DND-41 (cell line): ENCODE measurements around the gene GPT2.

Source experiments
- ATAC-seq: fragments of 200-7000 bp; cut with Tn5 transposase; 3 replicates; pipeline ENCODE4 v1.9.1; 2021; ENCODE audit warnings: low read depth; ENCODE audit not compliant: insufficient read depth
- DNase-seq: peaks from one replicate; pipeline ENCODE4 v3.0.0-alpha.2; 2020
- H2AFZ ChIP-seq: 2 replicates; pipeline ENCODE4 v1.6.0; 2012; ENCODE audit warnings: low read depth, low read length
- H3K27ac ChIP-seq: 2 replicates; pipeline ENCODE4 v1.5.1; 2012; ENCODE audit warnings: low read length, inconsistent platforms
- H3K27me3 ChIP-seq: fragments of 200-600 bp; sonication (generic); 2 replicates; pipeline ENCODE4 v1.6.0; 2012; ENCODE audit warnings: low read length, mild to moderate bottlenecking, inconsistent platforms; ENCODE audit not compliant: insufficient read depth, poor library complexity
- H3K36me3 ChIP-seq: 2 replicates; pipeline ENCODE4 v1.5.1; 2012; ENCODE audit warnings: low read length, inconsistent platforms; ENCODE audit not compliant: insufficient read depth
- H3K4me1 ChIP-seq: 2 replicates; pipeline ENCODE4 v1.5.1; 2012; ENCODE audit warnings: mild to moderate bottlenecking, low read length; ENCODE audit not compliant: insufficient read depth
- H3K4me2 ChIP-seq: 2 replicates; pipeline ENCODE4 v1.6.0; 2012; ENCODE audit warnings: mild to moderate bottlenecking, moderate library complexity, low read length, inconsistent platforms; ENCODE audit not compliant: insufficient read depth
- H3K4me3 ChIP-seq, 2 experiments: fragments of 200-600 bp in 1 of 2; shearing (Covaris generic) in 1 of 2; 2 replicates each; pipeline ENCODE4 v1.5.1; 2012 to 2016; ENCODE audit warnings: inconsistent platforms in 2 of 2, low read length in 2 of 2, mild to moderate bottlenecking in 2 of 2, low read depth in 1 of 2, moderate library complexity in 1 of 2
- H3K79me2 ChIP-seq: 2 replicates; pipeline ENCODE4 v1.6.0; 2012; ENCODE audit warnings: low read length, inconsistent platforms; ENCODE audit not compliant: insufficient read depth
- H3K9ac ChIP-seq: 2 replicates; pipeline ENCODE4 v1.6.0; 2012; ENCODE audit warnings: low read depth, mild to moderate bottlenecking, inconsistent platforms, low read length, moderate library complexity
- H3K9me3 ChIP-seq: 2 replicates; pipeline ENCODE4 v1.5.1; 2012; ENCODE audit warnings: low read length, moderate library complexity, mild to moderate bottlenecking, inconsistent platforms; ENCODE audit not compliant: insufficient read depth, severe bottlenecking
- H4K20me1 ChIP-seq: 2 replicates; pipeline ENCODE4 v1.6.0; 2012; ENCODE audit warnings: low read length; ENCODE audit not compliant: insufficient read depth
- EZH2 ChIP-seq: IDR thresholded peaks from 3 replicates; pipeline ENCODE4 v1.6.1; 2012; ENCODE audit warnings: borderline replicate concordance, low read depth, mild to moderate bottlenecking, moderate library complexity, low read length, inconsistent platforms; ENCODE audit not compliant: severe bottlenecking
- TF ChIP-seq, protein P1 (sequence below): IDR thresholded peaks from 2 replicates; pipeline ENCODE4 v1.5.1; 2012; ENCODE audit warnings: borderline replicate concordance, low read length, moderate library complexity, mild to moderate bottlenecking; ENCODE audit not compliant: poor library complexity, severe bottlenecking; ENCODE audit errors: extremely low read depth

The GPT2 gene

DNA sequence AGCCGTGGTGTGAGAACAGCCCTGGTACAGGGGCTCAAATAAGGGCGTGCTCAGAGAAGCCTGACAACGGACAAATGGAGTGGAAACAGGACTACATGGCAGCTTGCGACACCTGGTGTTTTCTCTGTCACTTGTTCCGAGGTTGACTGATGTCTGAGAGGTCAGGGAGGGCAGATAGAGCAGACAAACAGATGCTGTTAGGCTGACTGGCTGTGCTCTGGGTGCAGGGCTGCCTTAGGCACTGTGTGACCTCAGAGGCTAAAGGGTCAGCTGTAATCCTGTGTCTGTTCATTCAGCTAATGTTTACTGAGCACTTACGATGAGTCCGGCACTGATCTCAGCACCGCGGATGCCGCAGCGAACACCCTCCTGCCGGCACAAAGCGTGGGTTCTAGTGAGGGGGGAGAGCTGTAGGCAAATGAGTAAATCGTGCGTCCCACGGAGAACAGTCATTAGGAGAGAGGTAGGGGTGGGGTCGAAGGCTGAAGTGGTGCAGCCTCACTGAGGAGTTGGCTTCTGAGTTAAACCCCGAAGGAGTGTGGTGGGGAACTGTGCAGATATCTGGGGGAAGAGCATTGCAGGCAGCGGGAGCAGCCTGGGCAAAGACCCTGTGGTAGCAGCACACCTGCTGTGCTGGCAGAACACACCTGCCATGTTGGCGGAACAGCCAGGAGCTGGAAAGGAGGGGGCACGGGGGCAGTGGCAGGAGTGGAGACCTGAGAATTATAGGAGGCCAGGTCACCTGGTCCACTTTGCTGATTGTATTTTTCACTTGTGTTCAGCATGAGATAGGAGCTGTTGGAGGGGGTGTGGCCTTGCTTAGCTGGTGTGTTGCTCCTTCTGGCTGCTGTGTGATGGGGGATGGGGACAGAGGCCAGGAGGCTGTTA lies 35.0 kb downstream of the GPT2 start:
- no peak overlapping the region for H2AFZ ChIP-seq
- H3K4me2 ChIP-seq = no peak overlapping the region
- H3K27me3 ChIP-seq = no peaks in the 10 kb centered on the region
- no peaks in the 10 kb centered on the region for H3K79me2 ChIP-seq
- ATAC-seq = no peak; the same call in 2 of the 3 replicates
- H3K36me3 ChIP-seq = no peaks in the 10 kb centered on the region
- TF ChIP-seq, protein P1, sequence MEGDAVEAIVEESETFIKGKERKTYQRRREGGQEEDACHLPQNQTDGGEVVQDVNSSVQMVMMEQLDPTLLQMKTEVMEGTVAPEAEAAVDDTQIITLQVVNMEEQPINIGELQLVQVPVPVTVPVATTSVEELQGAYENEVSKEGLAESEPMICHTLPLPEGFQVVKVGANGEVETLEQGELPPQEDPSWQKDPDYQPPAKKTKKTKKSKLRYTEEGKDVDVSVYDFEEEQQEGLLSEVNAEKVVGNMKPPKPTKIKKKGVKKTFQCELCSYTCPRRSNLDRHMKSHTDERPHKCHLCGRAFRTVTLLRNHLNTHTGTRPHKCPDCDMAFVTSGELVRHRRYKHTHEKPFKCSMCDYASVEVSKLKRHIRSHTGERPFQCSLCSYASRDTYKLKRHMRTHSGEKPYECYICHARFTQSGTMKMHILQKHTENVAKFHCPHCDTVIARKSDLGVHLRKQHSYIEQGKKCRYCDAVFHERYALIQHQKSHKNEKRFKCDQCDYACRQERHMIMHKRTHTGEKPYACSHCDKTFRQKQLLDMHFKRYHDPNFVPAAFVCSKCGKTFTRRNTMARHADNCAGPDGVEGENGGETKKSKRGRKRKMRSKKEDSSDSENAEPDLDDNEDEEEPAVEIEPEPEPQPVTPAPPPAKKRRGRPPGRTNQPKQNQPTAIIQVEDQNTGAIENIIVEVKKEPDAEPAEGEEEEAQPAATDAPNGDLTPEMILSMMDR = no peak
- TF ChIP-seq EZH2 = no peak
- H3K9me3 ChIP-seq = no peaks in the 10 kb centered on the region
- H3K27ac ChIP-seq = no peak overlapping the region
- H3K9ac ChIP-seq = no peak overlapping the region
- H3K4me1 ChIP-seq = no peaks in the 10 kb centered on the region
- H3K4me3 ChIP-seq = no peak overlapping the region
- no peak for DNase-seq
- H4K20me1 ChIP-seq = no peaks in the 10 kb centered on the region

DNA sequence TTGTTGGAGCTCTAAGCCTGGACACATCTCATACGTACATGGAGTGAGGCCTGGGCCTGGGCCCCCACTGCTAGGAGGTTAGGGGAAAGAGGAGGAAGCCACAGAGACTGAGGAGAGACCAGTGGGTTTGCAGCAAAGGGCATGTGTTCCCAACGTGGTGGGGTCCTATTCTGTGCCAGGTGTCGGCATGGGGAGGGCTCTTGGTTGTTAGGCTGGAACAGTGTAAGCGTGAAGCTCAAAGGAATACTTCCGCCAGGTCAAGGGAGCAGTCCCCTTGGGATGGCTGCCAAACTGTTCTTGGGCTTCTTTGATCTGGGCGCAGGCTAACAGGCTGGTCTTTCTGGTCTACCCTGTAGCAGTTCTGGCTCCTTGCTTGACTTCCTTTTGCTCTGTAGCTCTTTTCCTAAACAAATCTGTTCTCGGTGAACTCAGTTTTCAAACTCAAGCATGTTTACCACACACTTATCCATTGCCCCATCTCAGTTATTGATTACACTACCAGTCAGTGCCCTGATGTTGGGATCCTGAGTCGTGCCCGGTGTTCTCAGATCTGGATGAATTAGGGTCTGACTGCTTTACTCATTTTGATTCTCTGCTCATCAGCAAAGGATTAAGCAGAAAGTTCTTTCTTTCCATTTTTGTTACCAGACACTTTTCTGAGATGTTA lies 36.4 kb downstream of the GPT2 start:
- ATAC-seq (no peak), DNase-seq (no peak)
- H3K4me1 ChIP-seq = no peaks in the 10 kb centered on the region
- H3K79me2 ChIP-seq = no peaks in the 10 kb centered on the region
- no peak for TF ChIP-seq EZH2
- TF ChIP-seq, protein P1 = no peak
- no peaks in the 10 kb centered on the region for H3K36me3 ChIP-seq
- no peak overlapping the region for H3K27ac ChIP-seq
- no peak overlapping the region for H2AFZ ChIP-seq
- no peaks in the 10 kb centered on the region for H4K20me1 ChIP-seq
- no peak overlapping the region for H3K4me3 ChIP-seq
- no peak overlapping the region for H3K9ac ChIP-seq
- no peaks in the 10 kb centered on the region for H3K9me3 ChIP-seq
- H3K27me3 ChIP-seq = no peaks in the 10 kb centered on the region
- no peak overlapping the region for H3K4me2 ChIP-seq

DNA sequence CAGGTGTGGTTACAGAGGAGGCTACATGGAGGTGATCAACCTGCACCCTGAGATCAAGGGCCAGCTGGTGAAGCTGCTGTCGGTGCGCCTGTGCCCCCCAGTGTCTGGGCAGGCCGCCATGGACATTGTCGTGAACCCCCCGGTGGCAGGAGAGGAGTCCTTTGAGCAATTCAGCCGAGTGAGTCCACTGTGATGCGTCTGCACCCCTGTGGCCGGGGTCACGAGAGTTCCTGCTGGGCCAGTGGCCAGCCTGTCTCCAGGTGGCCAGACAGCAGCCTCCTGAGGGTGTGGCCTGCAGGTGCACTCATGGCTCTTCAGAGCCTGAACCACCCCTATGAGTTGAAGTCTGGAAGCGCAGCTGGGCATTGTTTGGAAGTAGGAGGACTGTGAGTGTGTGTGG lies 38.1 kb downstream of the GPT2 start:
- H3K9ac ChIP-seq = no peak overlapping the region
- no peak overlapping the region for H2AFZ ChIP-seq
- H3K36me3 ChIP-seq = no peaks in the 10 kb centered on the region
- ATAC-seq = no peak
- H3K4me2 ChIP-seq = no peak overlapping the region
- no peaks in the 10 kb centered on the region for H3K4me1 ChIP-seq
- no peak for TF ChIP-seq EZH2
- TF ChIP-seq, protein P1 = no peak
- no peaks in the 10 kb centered on the region for H3K9me3 ChIP-seq
- no peak for DNase-seq
- H3K4me3 ChIP-seq = no peak overlapping the region
- no peaks in the 10 kb centered on the region for H3K27me3 ChIP-seq
- H3K27ac ChIP-seq = no peak overlapping the region
- H3K79me2 ChIP-seq = no peaks in the 10 kb centered on the region
- no peaks in the 10 kb centered on the region for H4K20me1 ChIP-seq
